HCT116 (cell line): ENCODE data around the gene FGD4. TPM values are rescaled to one million over a fixed set of nuclear protein-coding genes. Genes with fewer than 3 reads are reported as not detected.

Experiments used
- ATAC-seq: fragments of 200-7000 bp; cut with Tn5 transposase; 2 replicates; pipeline ENCODE4 v1.9.1; 2020; ENCODE audit warnings: mild to moderate bottlenecking, moderate library complexity
- BruUV-seq: library from RNA; stranded (reverse); fragments of 400-500 nt; replicated peaks from 2 replicates; lab custom pipeline; 2021; lab: Mats Ljungman, UMichigan
- CTCF ChIA-PET: fragments of 300-600 bp; sonication (Branson Sonifier 250); formaldehyde crosslinking; loops from one replicate; lab custom pipeline; 2021; ENCODE audit warnings: antibody characterized with exemption; lab: Charles Lee
- POLR2A ChIA-PET: fragments of 300-600, 350-600 bp; sonication (Branson Sonifier 250); formaldehyde crosslinking; loops from one replicate; lab custom pipeline; 2021; ENCODE audit warnings: antibody characterized with exemption; lab: Charles Lee
- RAD21 ChIA-PET, 2 experiments: fragments of 300-600 bp; sonication (Branson Sonifier 250); formaldehyde crosslinking; loops; one replicate each; lab custom pipeline; 2023; ENCODE audit warnings: low total read pairs in 2 of 2; ENCODE audit not compliant: uncharacterized antibody in 2 of 2, unreplicated experiment in 2 of 2, low non-redundant PET in 1 of 2; lab: Charles Lee
- DNase-seq: peaks from one replicate; pipeline ENCODE4 v3.0.0-alpha.2; 2010; ENCODE audit warnings: low read depth, low spot score
- H2AFZ ChIP-seq: fragments of 200-600 bp; shearing (Covaris generic), sonication (generic); 2 replicates; pipeline ENCODE4 v1.6.1; 2017; ENCODE audit warnings: low read depth, mixed run types, mixed read lengths, antibody characterized with exemption, low read length; ENCODE audit not compliant: poor library complexity, severe bottlenecking
- H3K27ac ChIP-seq: 2 replicates; pipeline ENCODE4 v1.5.1; 2012; ENCODE audit warnings: low read depth, low read length
- H3K27me3 ChIP-seq: fragments of 200-600 bp; sonication (generic); 2 replicates; pipeline ENCODE4 v1.6.1; 2016; ENCODE audit warnings: mixed run types, low read length, mixed read lengths; ENCODE audit not compliant: insufficient read depth
- H3K36me3 ChIP-seq, 2 experiments: fragments of 200-500 bp in 1 of 2; fragments of 200-600 bp in 1 of 2; sonication (Bioruptor generic) in 1 of 2; sonication (generic) in 1 of 2; 2 replicates each; pipeline versions ENCODE4 v1.5.1 to v1.6.1; 2014 to 2016; ENCODE audit warnings: low read length in 2 of 2, inconsistent platforms in 1 of 2, mixed read lengths in 1 of 2, mixed run types in 1 of 2; ENCODE audit not compliant: insufficient read depth in 2 of 2, control insufficient read depth in 1 of 2
- H3K4me1 ChIP-seq, 2 experiments: fragments of 200-600 bp in 1 of 2; sonication (generic) in 1 of 2; 2 replicates each; pipeline versions ENCODE4 v1.5.1 to v1.6.1; 2012 to 2017; ENCODE audit warnings: low read length in 2 of 2, inconsistent platforms in 1 of 2, mild to moderate bottlenecking in 1 of 2, mixed read lengths in 1 of 2, mixed run types in 1 of 2, moderate library complexity in 1 of 2; ENCODE audit not compliant: insufficient read depth in 2 of 2, control insufficient read depth in 1 of 2
- H3K4me2 ChIP-seq: fragments of 200-600 bp; sonication (generic); 2 replicates; pipeline ENCODE4 v1.6.1; 2017; ENCODE audit warnings: mixed run types, low read length, mixed read lengths
- H3K4me3 ChIP-seq, 2 experiments: fragments of 200-600 bp in 1 of 2; sonication (generic) in 1 of 2; replicated peaks in 1 of 2; 2 replicates each; pipeline ENCODE4 v1.5.1; 2011 to 2016; ENCODE audit warnings: low read length in 2 of 2, control low read depth in 1 of 2, low read depth in 1 of 2, mild to moderate bottlenecking in 1 of 2, mixed read lengths in 1 of 2, mixed run types in 1 of 2
- H3K79me2 ChIP-seq: fragments of 200-600 bp; sonication (generic); 2 replicates; pipeline ENCODE4 v1.6.1; 2017; ENCODE audit warnings: mild to moderate bottlenecking, mixed run types, low read length, moderate library complexity, mixed read lengths; ENCODE audit not compliant: insufficient read depth
- H3K9ac ChIP-seq: fragments of 200-600 bp; sonication (generic); 2 replicates; pipeline ENCODE4 v1.6.1; 2016; ENCODE audit warnings: low read length, mixed read lengths
- H3K9me2 ChIP-seq: fragments of 200-600 bp; sonication (generic), shearing (Covaris generic); 2 replicates; pipeline ENCODE4 v1.6.1; 2017; ENCODE audit warnings: mixed run types, mild to moderate bottlenecking, moderate library complexity; ENCODE audit not compliant: insufficient read depth
- H3K9me3 ChIP-seq, 2 experiments: fragments of 200-500 bp in 1 of 2; fragments of 200-600 bp in 1 of 2; sonication (Bioruptor generic) in 1 of 2; sonication (generic) in 1 of 2; 2 replicates each; pipeline ENCODE4 v1.6.1; 2014 to 2017; ENCODE audit warnings: low read length in 2 of 2, mixed read lengths in 2 of 2, inconsistent platforms in 1 of 2, low read depth in 1 of 2, mild to moderate bottlenecking in 1 of 2, mixed run types in 1 of 2, moderate library complexity in 1 of 2; ENCODE audit not compliant: control insufficient read depth in 1 of 2, insufficient read depth in 1 of 2
- H4K20me1 ChIP-seq: fragments of 200-600 bp; sonication (generic), shearing (Covaris generic); 2 replicates; pipeline ENCODE4 v1.6.1; 2017; ENCODE audit warnings: mixed run types, mild to moderate bottlenecking, moderate library complexity; ENCODE audit not compliant: insufficient read depth
- CBX3 ChIP-seq: IDR thresholded peaks from 2 replicates; pipeline ENCODE4 v1.6.1; 2012; ENCODE audit warnings: low read depth
- CEBPB ChIP-seq: IDR thresholded peaks from 2 replicates; pipeline ENCODE4 v1.6.1; 2012; ENCODE audit warnings: low read depth
- EGR1 ChIP-seq: IDR thresholded peaks from 2 replicates; pipeline ENCODE4 v1.6.1; 2012; ENCODE audit warnings: low read depth
- EZH2phosphoT487 ChIP-seq: fragments of 200-600 bp; IDR thresholded peaks from 2 replicates; pipeline ENCODE4 v1.6.1; 2018; ENCODE audit warnings: antibody characterized with exemption, borderline replicate concordance
- FOSL1 ChIP-seq: IDR thresholded peaks from 2 replicates; pipeline ENCODE4 v1.6.1; 2012; ENCODE audit warnings: low read depth
- JUND ChIP-seq: IDR thresholded peaks from 2 replicates; pipeline ENCODE4 v1.6.1; 2012
- RAD21 ChIP-seq: IDR thresholded peaks from 2 replicates; pipeline ENCODE4 v1.6.1; 2012; ENCODE audit warnings: low read depth, mild to moderate bottlenecking
- SIN3A ChIP-seq: IDR thresholded peaks from 2 replicates; pipeline ENCODE4 v1.6.1; 2012; ENCODE audit warnings: low read depth
- YY1 ChIP-seq: IDR thresholded peaks from 2 replicates; pipeline ENCODE4 v1.6.1; 2011; ENCODE audit warnings: low read length, low read depth, moderate library complexity, mild to moderate bottlenecking; ENCODE audit not compliant: insufficient replicate concordance; ENCODE audit errors: extremely low read depth
- intact Hi-C: fragments of 100-400 bp; cut with micrococcal nuclease; formaldehyde crosslinking; loops from 2 replicates; pipeline ENCODE4 v1.10.0; 2022
- total RNA-seq: library from RNA; stranded (reverse); gene quantifications from one replicate; pipeline ENCODE4 v1.2.1, GENCODE V29; 2021; ENCODE audit not compliant: unreplicated experiment
- TF ChIP-seq, protein P1 (sequence below), 3 experiments: fragments of 200-600 bp in 1 of 3; sonication (generic) in 1 of 3; IDR thresholded peaks in 2 of 3; conservative IDR thresholded peaks in 1 of 3; 2 replicates each; pipeline ENCODE4 v1.5.1; 2012 to 2017; ENCODE audit warnings: low read depth in 2 of 3, low read length in 2 of 3, antibody characterized with exemption in 1 of 3, borderline replicate concordance in 1 of 3, control low read depth in 1 of 3, mild to moderate bottlenecking in 1 of 3, mixed read lengths in 1 of 3, mixed run types in 1 of 3, moderate library complexity in 1 of 3; ENCODE audit not compliant: insufficient read depth in 1 of 3

FGD4 gene
- total RNA-seq, 1 experiment from 2014 or later, result 7.7 TPM

DNA sequence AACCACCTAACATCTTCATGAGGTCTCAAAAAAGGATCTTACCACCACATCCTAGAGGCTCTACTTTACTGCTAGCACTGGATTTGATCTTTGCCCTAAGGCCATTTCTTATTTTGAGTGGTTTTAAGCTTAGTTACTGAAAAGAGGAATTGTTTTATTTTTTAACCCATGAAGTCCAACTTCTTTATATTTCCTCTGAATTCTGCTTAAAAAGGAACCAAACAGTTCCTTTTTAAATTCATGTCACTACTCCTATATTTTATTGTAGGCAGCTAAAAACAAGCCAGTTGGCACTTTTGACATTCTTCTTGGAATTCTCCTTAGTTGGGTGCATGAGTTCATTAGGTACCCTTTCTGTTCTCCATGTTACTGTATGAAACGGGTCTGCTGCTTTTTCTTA is 76.4 kb downstream of the FGD4 start:
- Histone ChIP-seq H3K4me3 (no peak overlapping the region), H3K9ac (no peak overlapping the region), H2AFZ (no peak overlapping the region), H4K20me1 (no peaks in the 10 kb centered on the region), H3K4me1 (no peaks in the 10 kb centered on the region), H3K79me2 (no peaks in the 10 kb centered on the region)
- BruUV-seq, result no TSS peak
- TF ChIP-seq EZH2phosphoT487, result no peak
- TF ChIP-seq, all 23 proteins: peak for 0
- DNase-seq (no peak), ATAC-seq (no peak)
- RAD21 ChIA-PET, result no interaction called here
- Histone ChIP-seq H3K27me3 (no peaks in the 10 kb centered on the region), H3K36me3 (no peaks in the 10 kb centered on the region; a peak in 1 of 4 replicates), H3K9me2 (no peaks in the 10 kb centered on the region), H3K9me3 (no peaks in the 10 kb centered on the region), H3K27ac (no peak overlapping the region), H3K4me2 (no peak overlapping the region)
- CTCF ChIA-PET, result no interaction called here
- POLR2A ChIA-PET, result no interaction called here
- intact Hi-C loops, result no loop called here

DNA sequence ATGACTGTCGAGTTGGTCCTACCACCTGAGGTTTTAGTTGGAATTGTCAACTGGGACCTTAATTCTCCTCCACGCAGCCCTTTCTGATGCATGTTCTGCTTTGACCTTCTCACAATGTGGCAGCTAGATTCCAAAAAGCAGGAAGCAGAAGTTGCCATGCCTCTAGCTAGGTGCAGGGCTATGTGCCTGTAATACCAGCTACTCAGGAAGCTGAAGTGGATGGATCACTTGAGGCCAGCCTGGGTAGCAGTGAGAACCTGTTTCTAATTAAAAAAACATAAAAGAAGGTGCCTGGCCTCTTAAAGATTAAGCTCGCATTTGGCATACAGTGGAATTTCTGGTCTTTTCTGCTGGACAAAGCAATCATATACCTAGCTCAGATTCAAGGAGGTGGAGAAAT is 77.1 kb downstream of the FGD4 start:
- intact Hi-C loops, result no loop called here
- no peaks in the 10 kb centered on the region for H3K27me3 ChIP-seq
- H2AFZ ChIP-seq, result no peak overlapping the region
- no peak overlapping the region for H3K4me2 ChIP-seq
- TF ChIP-seq JUND (no peak), SIN3A (no peak), RAD21 (no peak), FOSL1 (no peak), CEBPB (no peak), CBX3 (no peak), YY1 (no peak), EGR1 (no peak)
- TF ChIP-seq, protein P1, sequence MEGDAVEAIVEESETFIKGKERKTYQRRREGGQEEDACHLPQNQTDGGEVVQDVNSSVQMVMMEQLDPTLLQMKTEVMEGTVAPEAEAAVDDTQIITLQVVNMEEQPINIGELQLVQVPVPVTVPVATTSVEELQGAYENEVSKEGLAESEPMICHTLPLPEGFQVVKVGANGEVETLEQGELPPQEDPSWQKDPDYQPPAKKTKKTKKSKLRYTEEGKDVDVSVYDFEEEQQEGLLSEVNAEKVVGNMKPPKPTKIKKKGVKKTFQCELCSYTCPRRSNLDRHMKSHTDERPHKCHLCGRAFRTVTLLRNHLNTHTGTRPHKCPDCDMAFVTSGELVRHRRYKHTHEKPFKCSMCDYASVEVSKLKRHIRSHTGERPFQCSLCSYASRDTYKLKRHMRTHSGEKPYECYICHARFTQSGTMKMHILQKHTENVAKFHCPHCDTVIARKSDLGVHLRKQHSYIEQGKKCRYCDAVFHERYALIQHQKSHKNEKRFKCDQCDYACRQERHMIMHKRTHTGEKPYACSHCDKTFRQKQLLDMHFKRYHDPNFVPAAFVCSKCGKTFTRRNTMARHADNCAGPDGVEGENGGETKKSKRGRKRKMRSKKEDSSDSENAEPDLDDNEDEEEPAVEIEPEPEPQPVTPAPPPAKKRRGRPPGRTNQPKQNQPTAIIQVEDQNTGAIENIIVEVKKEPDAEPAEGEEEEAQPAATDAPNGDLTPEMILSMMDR (IDR thresholded peaks at IDR 0.05 in 2 of 3, conservative IDR thresholded peaks at IDR 0.05 in 1 of 3; ENCODE audit: borderline replicate concordance in 1 of 3, insufficient read depth in 1 of 3, low read depth in 2 of 3, low read length in 2 of 3), result no peak
- TF ChIP-seq, all 23 proteins: peak for 0
- ChIA-PET RAD21 (no interaction called here), POLR2A (no interaction called here), CTCF (no interaction called here)
- H3K9me3 ChIP-seq, result no peaks in the 10 kb centered on the region
- no peak for DNase-seq
- no peak overlapping the region for H3K27ac ChIP-seq
- no peak overlapping the region for H3K4me3 ChIP-seq
- no TSS peak for BruUV-seq
- no peak overlapping the region for H3K9ac ChIP-seq
- H4K20me1 ChIP-seq, result no peaks in the 10 kb centered on the region
- H3K36me3 ChIP-seq, result no peaks in the 10 kb centered on the region; a peak in 1 of 4 replicates
- no peaks in the 10 kb centered on the region for H3K4me1 ChIP-seq
- H3K79me2 ChIP-seq, result no peaks in the 10 kb centered on the region
- H3K9me2 ChIP-seq, result no peaks in the 10 kb centered on the region
- ATAC-seq, result no peak
